Measurements from ENCODE around the gene KRTAP19-6. TPM values are rescaled to one million over a fixed set of nuclear protein-coding genes. Genes with fewer than 3 reads are reported as not detected.

KRTAP19-6 gene
- polyA plus RNA-seq, 1 donor = not detected

Other genes with a start within 250 kb of the KRTAP19-6 start
- not detected for gene KRTAP26-1, start 221.5 kb downstream of the KRTAP19-6 start, polyA plus RNA-seq (ENCODE audit: insufficient read length)
- gene KRTAP27-1, start 204.2 kb downstream of the KRTAP19-6 start, polyA plus RNA-seq (ENCODE audit: insufficient read length) = not detected
- gene KRTAP23-1, start 193.3 kb downstream of the KRTAP19-6 start, polyA plus RNA-seq (ENCODE audit: insufficient read length) = not detected
- gene KRTAP13-2, start 169.6 kb downstream of the KRTAP19-6 start, polyA plus RNA-seq (ENCODE audit: insufficient read length) = not detected
- not detected for gene KRTAP13-1, start 145.8 kb downstream of the KRTAP19-6 start, polyA plus RNA-seq (ENCODE audit: insufficient read length)
- not detected for gene KRTAP13-3, start 115.9 kb downstream of the KRTAP19-6 start, polyA plus RNA-seq (ENCODE audit: insufficient read length)
- not detected for gene KRTAP13-4, start 111.6 kb downstream of the KRTAP19-6 start, polyA plus RNA-seq (ENCODE audit: insufficient read length)
- gene KRTAP15-1, start 101.6 kb downstream of the KRTAP19-6 start, polyA plus RNA-seq (ENCODE audit: insufficient read length) = not detected
- not detected for gene KRTAP19-1, start 61.5 kb downstream of the KRTAP19-6 start, polyA plus RNA-seq (ENCODE audit: insufficient read length)
- gene KRTAP19-2, start 54.4 kb downstream of the KRTAP19-6 start, polyA plus RNA-seq (ENCODE audit: insufficient read length) = not detected
- not detected for gene KRTAP19-3, start 49.9 kb downstream of the KRTAP19-6 start, polyA plus RNA-seq (ENCODE audit: insufficient read length)
- not detected for gene KRTAP19-4, start 44.7 kb downstream of the KRTAP19-6 start, polyA plus RNA-seq (ENCODE audit: insufficient read length)
- gene KRTAP19-5, start 39.7 kb downstream of the KRTAP19-6 start, polyA plus RNA-seq (ENCODE audit: insufficient read length) = not detected
- gene KRTAP19-7, start 19.4 kb upstream of the KRTAP19-6 start, polyA plus RNA-seq (ENCODE audit: insufficient read length) = not detected
- gene KRTAP22-2, start 48.5 kb upstream of the KRTAP19-6 start, polyA plus RNA-seq (ENCODE audit: insufficient read length) = not detected
- gene KRTAP6-3, start 50.6 kb upstream of the KRTAP19-6 start, polyA plus RNA-seq (ENCODE audit: insufficient read length) = not detected
- not detected for gene KRTAP6-2, start 57.0 kb upstream of the KRTAP19-6 start, polyA plus RNA-seq (ENCODE audit: insufficient read length)
- not detected for gene KRTAP22-1, start 59.2 kb upstream of the KRTAP19-6 start, polyA plus RNA-seq (ENCODE audit: insufficient read length)
- not detected for gene KRTAP6-1, start 72.1 kb upstream of the KRTAP19-6 start, polyA plus RNA-seq (ENCODE audit: insufficient read length)
- not detected for gene KRTAP20-1, start 74.6 kb upstream of the KRTAP19-6 start, polyA plus RNA-seq (ENCODE audit: insufficient read length)
- gene KRTAP20-4, start 78.8 kb upstream of the KRTAP19-6 start, polyA plus RNA-seq (ENCODE audit: insufficient read length) = not detected
- not detected for gene KRTAP20-2, start 93.3 kb upstream of the KRTAP19-6 start, polyA plus RNA-seq (ENCODE audit: insufficient read length)
- gene KRTAP20-3, start 101.0 kb upstream of the KRTAP19-6 start, polyA plus RNA-seq (ENCODE audit: insufficient read length) = not detected
- gene KRTAP21-3, start 176.9 kb upstream of the KRTAP19-6 start, polyA plus RNA-seq (ENCODE audit: insufficient read length) = not detected
- not detected for gene KRTAP21-2, start 205.4 kb upstream of the KRTAP19-6 start, polyA plus RNA-seq (ENCODE audit: insufficient read length)
- gene KRTAP21-1, start 213.6 kb upstream of the KRTAP19-6 start, polyA plus RNA-seq (ENCODE audit: insufficient read length) = not detected